Measurements from ENCODE around the gene ZBTB46. TPM values are rescaled to one million over a fixed set of nuclear protein-coding genes. Genes with fewer than 3 reads are reported as not detected.

ZBTB46 gene
- total and polyA plus RNA-seq, 7 donors: 0.23 to 5.3 (median 3.6) TPM

- intact Hi-C loops (cut with DNase I): no loop called here
- Histone ChIP-seq H3K4me3 (no peak overlapping the region), H3K27ac (no peak overlapping the region), H3K4me1 (no peaks in the 10 kb centered on the region), H3K36me3 (peaks cover 0 to 6% (median 0%) of the 10 kb centered on the region in 4 donors), H3K27me3 (peaks cover 0 to 8% (median 0%) of the 10 kb centered on the region in 3 donors), H3K9me3 (no peaks in the 10 kb centered on the region)
- WGBS, 2 donors: 78 to 86% methylated on average over 7 of the region's 7 CpGs
- TF ChIP-seq, protein P1, sequence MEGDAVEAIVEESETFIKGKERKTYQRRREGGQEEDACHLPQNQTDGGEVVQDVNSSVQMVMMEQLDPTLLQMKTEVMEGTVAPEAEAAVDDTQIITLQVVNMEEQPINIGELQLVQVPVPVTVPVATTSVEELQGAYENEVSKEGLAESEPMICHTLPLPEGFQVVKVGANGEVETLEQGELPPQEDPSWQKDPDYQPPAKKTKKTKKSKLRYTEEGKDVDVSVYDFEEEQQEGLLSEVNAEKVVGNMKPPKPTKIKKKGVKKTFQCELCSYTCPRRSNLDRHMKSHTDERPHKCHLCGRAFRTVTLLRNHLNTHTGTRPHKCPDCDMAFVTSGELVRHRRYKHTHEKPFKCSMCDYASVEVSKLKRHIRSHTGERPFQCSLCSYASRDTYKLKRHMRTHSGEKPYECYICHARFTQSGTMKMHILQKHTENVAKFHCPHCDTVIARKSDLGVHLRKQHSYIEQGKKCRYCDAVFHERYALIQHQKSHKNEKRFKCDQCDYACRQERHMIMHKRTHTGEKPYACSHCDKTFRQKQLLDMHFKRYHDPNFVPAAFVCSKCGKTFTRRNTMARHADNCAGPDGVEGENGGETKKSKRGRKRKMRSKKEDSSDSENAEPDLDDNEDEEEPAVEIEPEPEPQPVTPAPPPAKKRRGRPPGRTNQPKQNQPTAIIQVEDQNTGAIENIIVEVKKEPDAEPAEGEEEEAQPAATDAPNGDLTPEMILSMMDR (IDR thresholded peaks at IDR 0.05): no peak
- no peak for DNase-seq
Observed at GRCh38 chr20:63767886-63768285, 63.2 kb downstream of the ZBTB46 start.

GRCh38 chr20:63767456-63767855 is 63.6 kb downstream of the ZBTB46 start:
- intact Hi-C loops (cut with DNase I): no loop called here
- no peaks in the 10 kb centered on the region for H3K9me3 ChIP-seq
- TF ChIP-seq POLR2A (IDR thresholded peaks at IDR 0.05): no peak
- TF ChIP-seq, protein P1 (IDR thresholded peaks at IDR 0.05): no peak
- TF ChIP-seq POLR2AphosphoS5 (IDR thresholded peaks at IDR 0.05): no peak
- no peak for TF ChIP-seq EP300 (IDR thresholded peaks at IDR 0.05)
- H3K27me3 ChIP-seq: peaks cover 0 to 4% (median 0%) of the 10 kb centered on the region in 3 donors
- no peak for DNase-seq
- no peak overlapping the region for H3K4me3 ChIP-seq
- H3K4me1 ChIP-seq: no peaks in the 10 kb centered on the region
- peaks cover 0 to 6% (median 0%) of the 10 kb centered on the region in 4 donors for H3K36me3 ChIP-seq
- H3K27ac ChIP-seq: no peak overlapping the region
- WGBS, 2 donors: 77 to 78% methylated on average over 18 of the region's 18 CpGs

- no peak for DNase-seq
- WGBS, 2 donors: 88 to 91% methylated on average over 38 of the region's 38 CpGs
- H3K9me3 ChIP-seq: no peaks in the 10 kb centered on the region
- H3K36me3 ChIP-seq: peaks cover 0 to 6% (median 0%) of the 10 kb centered on the region in 4 donors
- intact Hi-C loops (cut with DNase I): no loop called here
- H3K27me3 ChIP-seq: no peaks in the 10 kb centered on the region
- H3K4me1 ChIP-seq: no peaks in the 10 kb centered on the region
- TF ChIP-seq, protein P1 (IDR thresholded peaks at IDR 0.05): no peak
- TF ChIP-seq POLR2AphosphoS5 (IDR thresholded peaks at IDR 0.05): no peak
- no peak for TF ChIP-seq EP300 (IDR thresholded peaks at IDR 0.05)
- no peak for TF ChIP-seq POLR2A (IDR thresholded peaks at IDR 0.05)
- no peak overlapping the region for H3K4me3 ChIP-seq
- H3K27ac ChIP-seq: no peak overlapping the region
Observed at GRCh38 chr20:63766695-63767426, 64.2 kb downstream of the ZBTB46 start.

GRCh38 chr20:63765902-63766301 is 65.2 kb downstream of the ZBTB46 start:
- no peaks in the 10 kb centered on the region for H3K9me3 ChIP-seq
- intact Hi-C loops (cut with DNase I): no loop called here
- no peaks in the 10 kb centered on the region for H3K27me3 ChIP-seq
- TF ChIP-seq EP300 (IDR thresholded peaks at IDR 0.05) (no peak), POLR2AphosphoS5 (IDR thresholded peaks at IDR 0.05) (no peak), POLR2A (IDR thresholded peaks at IDR 0.05) (no peak)
- TF ChIP-seq, protein P1 (IDR thresholded peaks at IDR 0.05): no peak
- no peaks in the 10 kb centered on the region for H3K4me1 ChIP-seq
- WGBS, 2 donors: 87 to 94% methylated on average over 7 of the region's 7 CpGs
- H3K4me3 ChIP-seq: no peak overlapping the region
- H3K27ac ChIP-seq: no peak overlapping the region
- no peak for DNase-seq
- peaks cover 0 to 6% (median 0%) of the 10 kb centered on the region in 4 donors for H3K36me3 ChIP-seq

All from sigmoid colon (tissue), 7 donors.